GM18873 (cell line): ENCODE results near the gene FGD4.

Experiments used
- ATAC-seq: cut with Tn5 transposase; IDR thresholded peaks from one replicate; pipeline ENCODE4 v1.9.1; 2021; ENCODE audit warnings: mild to moderate bottlenecking, moderate library complexity, moderate number of reproducible peaks; ENCODE audit not compliant: unreplicated experiment, low FRiP score

FGD4 gene

DNA sequence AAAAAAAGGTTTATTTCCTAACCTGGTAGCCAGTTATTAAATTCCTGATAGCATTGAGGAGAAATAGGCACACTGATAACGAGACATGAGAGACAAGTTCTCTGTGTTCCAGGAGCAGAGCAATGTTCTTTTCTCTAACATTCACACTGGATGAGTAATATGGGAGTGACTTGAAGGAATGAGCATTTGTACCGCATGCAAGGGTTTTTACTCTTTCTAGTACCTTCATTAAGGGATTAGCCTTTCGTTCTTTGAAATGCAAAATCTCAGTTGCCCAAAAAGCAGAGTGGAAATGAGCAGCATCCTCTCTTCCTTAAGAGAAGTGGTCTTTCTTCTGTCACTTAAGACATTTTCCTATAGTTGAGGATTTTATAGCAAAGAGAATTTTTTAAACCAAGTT, 54.7 kb downstream of the FGD4 start:
- ATAC-seq: no peak

DNA sequence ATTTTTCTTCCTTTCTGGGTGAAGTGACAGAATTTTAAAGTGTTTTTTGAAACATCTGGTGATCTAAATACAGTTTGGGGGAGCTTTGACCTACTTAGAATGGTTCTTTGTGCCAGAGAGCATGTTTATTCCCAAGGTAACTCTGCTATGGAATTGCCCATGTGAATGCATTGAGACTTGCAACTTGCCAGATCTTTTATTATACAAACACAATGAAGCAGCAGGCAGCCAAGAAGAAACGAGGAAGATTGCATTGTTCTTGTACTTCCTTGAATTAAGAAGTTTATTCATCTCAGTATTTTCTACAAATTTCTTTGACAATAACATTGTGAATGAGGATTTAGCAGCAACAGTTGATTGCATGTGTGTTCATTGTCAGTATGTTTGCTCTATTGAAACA, 55.5 kb downstream of the FGD4 start:
- no peak for ATAC-seq

DNA sequence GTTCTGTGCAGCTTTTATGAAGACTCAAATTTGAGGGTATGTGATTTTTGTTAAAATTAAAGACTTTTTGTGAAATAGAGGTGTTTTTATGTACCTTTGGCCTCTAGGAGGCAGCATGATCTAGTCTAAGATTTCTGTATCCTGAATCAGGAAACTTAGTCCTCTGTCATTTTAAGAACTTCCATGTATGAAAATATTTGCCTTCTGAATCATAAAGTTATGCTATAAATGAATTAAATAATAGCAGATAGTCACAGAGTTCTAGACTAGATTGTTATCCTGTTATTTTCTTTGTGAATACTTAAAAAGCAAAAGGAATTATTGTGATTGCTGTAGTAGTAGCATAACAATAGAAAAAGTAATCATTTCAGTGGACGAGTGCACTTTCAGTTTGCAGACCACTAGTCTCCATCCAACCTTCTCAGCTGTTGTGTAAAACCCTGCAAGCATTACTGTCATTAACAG, 56.3 kb downstream of the FGD4 start:
- no peak for ATAC-seq

DNA sequence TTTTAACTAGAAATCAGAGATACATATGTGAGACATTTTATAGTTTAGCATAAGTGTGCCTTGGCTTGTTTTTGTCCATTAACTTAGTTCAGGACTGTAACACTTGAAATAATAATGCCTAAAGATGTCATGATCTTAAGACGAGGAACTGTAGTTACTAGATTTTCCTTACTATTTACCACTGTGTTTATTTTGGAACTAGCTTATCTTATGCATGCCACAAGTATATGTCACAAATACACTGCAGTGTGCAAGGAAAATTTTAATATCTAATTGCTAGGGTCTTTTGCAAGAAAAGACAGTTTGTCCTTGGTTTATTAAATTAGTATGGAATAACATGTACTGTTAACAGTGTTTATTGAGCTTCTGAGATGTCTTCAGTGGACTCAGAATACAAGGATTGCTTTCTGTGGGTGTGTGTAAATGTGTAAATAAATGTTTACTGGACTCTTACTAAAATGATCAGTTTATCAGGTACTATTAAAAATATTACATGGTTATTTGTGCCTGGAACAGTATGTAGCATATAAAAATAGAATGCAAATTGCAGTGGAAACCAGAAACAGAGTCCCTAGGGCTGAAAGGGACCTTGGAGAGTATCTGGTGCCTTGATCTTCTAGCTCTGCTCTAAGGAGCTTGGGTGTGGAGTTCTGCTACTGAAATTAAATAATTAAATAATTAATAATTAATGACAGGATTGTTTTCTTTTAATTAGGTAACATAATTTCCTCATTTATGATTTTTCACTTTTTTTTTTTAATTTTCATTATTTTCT, 58.1 kb downstream of the FGD4 start:
- no peak for ATAC-seq

DNA sequence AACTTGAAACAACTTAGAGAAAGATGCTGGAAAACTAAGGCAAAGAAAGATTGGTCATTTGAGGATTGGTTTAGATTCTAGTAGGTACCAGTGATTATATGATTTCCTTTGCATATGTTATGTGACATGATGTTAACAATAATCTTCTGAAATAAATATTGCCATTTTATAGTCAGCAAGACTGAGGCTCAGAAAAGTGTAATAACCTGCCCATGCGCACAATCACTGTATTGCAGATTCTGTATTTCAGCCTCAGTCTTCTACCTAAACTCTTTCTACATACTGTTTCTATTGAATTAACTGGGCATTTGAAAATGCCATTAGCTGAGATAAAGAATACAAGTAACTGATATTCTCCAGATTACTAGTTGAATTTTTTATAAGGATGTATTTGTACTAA, 61.3 kb downstream of the FGD4 start:
- no peak for ATAC-seq

DNA sequence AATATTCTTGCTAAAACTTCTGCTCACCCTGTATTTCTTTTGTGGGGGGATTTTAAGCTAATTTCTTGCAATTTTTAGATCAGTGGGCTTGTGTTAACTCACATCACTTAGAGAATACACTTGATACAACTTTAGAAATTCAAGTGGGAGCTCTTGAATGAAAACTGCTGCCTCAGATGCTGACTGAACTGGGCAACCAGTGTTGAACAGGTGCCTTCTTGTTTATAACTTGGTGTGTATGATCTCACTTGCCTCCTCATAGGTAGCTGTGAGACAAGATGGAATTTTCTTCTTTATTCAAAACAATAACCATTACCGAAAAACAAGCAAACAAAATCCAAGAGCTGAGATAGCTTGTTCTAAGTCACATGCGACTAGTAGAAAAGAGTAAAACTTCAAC, 63.5 kb downstream of the FGD4 start:
- ATAC-seq: no peak

DNA sequence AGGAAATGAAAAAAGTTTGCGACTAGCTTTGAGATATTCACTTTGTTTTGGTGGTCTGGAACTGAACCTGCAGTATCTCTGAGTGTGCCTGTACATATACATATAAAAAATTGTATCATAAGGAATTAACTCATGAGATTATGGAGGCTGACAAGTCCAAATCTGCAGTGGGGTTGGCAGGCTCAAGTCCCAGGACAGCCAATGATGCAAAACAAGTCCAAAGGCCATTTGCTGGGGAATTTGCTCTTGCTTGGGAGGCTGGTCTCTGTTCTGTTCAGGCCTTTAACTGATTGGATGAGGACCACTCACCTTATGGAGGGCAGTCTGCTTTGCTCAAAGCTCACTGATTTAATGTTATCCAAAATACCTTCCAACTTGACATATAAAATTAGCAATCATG, 66.8 kb downstream of the FGD4 start:
- ATAC-seq: no peak

DNA sequence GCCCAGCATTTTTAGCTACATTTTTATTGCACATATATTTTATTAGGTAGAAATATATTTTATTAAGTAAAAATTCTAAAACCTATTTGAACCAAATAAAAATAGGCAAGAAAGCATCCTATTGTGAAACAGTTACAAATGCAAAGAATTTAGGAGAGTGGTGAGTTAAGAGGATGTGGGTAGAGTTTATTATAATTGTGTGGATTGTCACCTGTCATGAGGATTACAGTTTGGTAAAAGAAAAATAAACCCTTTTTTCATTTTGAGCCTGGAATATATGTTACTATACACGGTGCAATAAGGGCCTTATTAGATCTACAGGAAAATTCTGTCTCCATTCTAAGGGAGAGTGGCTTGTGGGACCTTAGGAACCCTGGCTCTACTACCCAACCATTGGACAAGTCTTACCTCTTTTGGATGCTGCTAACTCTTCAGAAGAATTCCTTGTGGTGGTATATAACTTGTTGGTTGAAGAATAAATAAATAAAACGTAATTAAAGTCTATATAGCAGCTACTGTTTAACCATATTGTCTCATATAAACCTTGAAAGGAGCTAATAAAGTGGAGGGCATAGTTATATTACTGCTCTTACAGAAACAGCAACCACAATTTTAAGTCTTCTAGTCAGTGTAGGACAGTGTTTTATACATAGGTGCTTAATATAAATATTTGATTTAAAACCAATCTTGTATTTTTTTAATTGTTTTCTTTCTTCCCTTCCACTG, 67.8 kb downstream of the FGD4 start:
- no peak for ATAC-seq

DNA sequence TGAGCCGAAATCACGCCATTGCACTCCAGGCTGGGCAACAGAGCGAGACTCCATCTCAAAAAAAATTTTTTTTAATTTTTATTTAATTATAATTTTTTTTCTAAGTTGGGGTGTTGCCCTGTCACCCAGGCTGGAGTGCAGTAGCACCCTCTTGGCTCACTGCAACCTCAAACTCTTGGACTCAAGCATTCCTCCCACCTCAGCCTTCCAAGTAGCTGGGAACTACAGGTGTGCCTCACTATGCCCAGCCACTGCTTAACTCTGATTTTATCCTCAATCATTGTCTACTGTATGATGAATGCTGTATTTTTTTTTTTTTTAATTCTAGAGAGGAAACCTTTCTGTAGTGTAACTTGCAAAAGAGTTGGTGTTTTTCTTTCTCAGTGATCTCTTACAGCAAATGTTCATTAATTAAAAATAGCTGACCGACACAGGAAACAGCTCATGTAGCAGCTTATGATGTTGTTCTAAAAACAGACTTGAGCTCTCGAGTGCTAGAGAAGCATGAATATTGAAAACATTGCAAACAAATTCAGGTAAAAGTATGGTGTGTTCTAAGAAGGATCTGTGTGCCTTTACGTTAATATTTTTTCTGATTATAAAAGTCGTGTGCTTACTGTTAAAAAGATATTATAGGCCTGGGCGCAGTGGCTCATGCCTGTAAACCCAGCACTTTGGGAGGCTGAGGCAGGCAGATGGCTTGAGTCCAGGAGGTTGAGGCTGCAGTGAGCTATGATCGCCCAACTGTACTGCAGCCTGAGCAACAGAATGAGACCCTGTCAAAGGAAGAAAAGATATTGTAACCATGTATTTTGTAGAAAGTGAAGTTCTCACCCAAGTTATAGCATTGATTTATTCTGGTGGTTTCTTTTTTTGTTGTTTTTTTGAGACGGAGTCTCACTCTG, 68.9 kb downstream of the FGD4 start:
- no peak for ATAC-seq

DNA sequence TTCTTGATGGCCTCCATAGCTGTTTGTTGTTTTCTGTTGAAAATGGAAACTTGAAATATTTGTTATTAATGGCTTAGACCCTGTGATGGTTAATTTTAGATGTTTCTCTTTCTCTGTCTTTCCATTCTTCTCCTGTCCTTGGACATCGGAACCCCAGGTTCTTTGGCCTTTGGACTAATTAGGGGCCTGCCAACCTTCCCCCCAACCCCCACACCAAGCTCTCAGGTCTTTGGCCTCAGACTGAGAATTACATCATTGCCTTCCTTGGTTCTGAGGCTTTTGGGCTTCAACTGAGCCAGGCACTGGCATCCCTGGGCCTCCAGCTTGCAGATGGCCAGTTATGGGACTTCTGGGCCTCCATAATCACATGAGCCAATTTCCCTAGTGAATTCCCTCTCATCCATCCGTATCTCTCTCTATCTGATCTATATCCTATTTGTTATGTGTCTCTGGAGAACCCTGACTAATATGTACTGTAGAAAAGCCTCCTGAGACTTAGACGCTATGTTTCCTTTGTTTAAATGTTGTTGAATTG, 71.6 kb downstream of the FGD4 start:
- no peak for ATAC-seq

DNA sequence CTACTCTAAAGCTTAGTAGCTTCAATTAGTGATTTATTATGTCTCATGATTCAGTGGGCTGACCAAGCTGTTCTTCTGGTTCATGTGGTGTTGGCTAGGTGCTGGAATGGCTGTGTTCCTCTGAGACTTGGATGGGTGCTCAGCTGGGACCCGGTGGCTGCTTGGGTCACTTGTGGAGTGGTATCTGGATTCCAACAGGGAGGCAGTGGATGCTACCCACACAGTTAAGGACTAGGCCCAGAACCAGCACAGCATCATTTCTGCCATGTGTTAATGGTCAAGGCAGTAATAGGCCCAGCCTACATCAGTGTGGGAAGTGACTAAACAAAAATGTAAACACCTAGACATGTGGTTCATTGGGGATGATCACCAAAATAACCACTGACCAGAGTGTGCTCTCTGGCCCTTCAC, 72.2 kb downstream of the FGD4 start:
- no peak for ATAC-seq

DNA sequence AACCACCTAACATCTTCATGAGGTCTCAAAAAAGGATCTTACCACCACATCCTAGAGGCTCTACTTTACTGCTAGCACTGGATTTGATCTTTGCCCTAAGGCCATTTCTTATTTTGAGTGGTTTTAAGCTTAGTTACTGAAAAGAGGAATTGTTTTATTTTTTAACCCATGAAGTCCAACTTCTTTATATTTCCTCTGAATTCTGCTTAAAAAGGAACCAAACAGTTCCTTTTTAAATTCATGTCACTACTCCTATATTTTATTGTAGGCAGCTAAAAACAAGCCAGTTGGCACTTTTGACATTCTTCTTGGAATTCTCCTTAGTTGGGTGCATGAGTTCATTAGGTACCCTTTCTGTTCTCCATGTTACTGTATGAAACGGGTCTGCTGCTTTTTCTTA, 76.4 kb downstream of the FGD4 start:
- ATAC-seq: no peak

DNA sequence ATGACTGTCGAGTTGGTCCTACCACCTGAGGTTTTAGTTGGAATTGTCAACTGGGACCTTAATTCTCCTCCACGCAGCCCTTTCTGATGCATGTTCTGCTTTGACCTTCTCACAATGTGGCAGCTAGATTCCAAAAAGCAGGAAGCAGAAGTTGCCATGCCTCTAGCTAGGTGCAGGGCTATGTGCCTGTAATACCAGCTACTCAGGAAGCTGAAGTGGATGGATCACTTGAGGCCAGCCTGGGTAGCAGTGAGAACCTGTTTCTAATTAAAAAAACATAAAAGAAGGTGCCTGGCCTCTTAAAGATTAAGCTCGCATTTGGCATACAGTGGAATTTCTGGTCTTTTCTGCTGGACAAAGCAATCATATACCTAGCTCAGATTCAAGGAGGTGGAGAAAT, 77.1 kb downstream of the FGD4 start:
- no peak for ATAC-seq

DNA sequence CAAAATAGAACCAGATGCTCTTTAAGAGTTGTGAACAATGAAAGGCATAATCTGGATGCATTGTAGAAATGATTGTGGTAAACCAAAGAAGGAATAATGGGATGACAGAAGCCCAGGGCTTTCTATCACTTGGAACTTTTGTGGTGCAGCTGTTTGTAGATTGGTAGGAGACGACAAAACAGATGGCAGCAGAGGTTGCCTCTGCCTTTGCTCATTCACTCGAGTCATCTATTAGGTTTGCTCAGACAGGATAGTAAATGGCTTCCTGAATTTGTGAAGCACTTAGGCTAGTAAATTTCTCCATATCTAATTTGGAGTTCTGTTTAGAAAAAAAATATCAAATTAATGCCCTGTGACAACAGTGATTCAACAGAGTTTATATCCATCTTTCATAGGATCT, 78.4 kb downstream of the FGD4 start:
- ATAC-seq: no peak

DNA sequence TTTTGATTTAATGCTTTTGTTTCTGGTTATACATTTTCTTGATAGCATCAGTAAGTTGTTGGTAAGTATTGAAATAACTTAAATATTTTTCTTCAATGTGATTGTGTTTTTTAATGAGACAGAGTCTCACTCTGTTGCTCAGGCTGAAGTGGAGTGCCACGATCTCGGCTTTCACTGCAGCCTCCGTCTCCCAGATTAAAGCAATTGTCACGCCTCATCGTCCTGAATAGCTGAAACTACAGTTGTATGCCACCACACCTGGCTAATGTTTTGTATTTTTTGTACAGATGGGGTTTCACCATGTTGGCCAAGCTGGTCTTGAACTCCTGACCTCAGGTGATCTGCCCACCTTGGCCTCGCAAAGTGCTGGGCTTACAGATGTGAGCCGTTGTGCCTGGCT, 78.8 kb downstream of the FGD4 start:
- no peak for ATAC-seq

DNA sequence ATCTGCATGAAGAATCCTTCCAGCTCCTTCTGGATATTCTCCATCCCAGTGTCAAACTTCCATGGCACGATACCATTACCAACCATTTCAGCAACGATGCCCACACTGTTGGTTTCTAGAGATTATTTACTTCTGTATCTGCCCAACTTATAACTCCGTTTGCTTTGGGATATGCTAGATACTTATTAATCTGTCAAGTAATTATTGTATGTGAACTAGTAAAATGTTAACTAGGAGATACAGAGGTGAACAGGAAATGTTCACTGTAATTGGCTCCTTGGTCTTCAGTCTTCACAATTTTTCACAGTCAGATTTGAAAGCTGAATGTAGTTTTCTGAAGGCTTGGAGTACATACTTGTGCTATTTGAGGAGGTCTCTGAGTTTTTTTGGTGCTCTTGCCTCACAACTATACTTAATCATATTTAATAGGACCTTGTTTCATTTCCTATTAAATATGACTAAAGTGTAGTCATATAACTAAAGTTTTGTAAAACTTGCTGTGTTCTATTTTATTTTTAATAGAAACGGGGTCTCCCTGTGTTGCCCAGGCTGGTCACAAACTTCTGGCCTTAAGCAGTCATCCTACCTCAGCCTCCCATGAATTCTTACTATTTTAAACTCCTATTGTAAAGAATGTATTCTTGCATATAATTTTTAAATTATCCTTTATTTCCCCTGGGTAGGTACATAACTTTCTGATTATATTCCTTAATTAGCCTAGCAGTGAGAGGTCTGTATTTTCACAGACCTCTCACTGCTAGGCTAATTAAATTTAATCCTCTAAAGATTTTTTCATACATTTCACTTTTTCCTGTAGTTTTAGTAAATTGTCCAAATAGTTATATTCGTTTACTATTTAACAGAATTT, 79.7 kb downstream of the FGD4 start:
- ATAC-seq: no peak

DNA sequence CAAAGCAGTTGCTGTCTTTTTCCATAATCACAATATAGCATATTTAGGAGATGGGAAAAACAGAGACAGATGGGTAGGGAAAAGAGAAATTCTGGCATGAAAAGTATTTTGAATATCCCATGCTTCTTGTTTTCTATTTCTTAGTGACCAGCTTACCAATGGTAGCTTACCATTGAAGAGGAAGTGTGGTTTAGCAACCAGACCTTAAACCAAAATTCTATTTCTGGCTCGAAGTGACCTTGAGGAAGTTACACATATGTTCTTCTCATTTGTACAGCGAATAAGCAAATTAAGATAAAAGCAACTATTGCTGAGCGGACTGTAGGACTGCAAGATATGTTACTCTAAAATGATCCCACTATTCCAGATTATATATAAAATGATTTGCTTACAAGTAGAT, 82.9 kb downstream of the FGD4 start:
- ATAC-seq: peak; percentile 73

DNA sequence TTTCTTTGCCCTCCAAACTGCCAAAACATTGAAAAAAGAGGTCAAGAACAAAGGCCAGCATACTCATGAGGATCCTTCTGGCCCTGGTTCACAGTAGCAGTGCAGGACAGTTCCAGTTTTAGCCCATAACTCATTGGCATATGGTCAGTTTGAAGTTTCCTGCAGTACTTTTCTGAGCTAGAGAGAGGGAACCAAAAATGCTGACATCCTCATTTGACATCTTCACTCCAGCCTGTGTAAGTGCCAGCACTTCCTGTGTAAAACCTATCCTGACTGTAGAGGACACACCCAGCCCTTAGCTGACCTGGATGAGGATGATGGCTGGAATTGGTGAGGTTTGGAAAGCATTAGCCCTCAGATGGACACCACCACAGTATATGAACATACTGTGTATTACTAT, 84.1 kb downstream of the FGD4 start:
- ATAC-seq: no peak

DNA sequence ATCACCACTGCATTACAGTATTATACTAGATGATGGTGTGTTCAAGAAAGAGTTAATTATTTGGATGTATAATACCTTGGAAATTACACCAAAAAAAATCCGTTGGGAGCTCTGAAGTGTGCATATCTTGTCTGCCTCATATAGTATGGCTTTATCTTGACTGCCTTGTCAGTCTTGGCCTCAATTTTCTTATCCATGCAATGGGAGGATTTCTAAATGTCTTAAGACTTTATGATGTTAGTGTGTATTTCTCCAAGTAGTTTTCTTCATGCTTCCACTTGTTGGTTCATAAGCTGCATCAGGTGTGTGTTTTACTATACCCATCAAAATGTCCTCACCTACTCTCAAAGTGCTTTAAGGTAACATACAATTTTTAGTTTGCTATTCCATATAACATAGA, 84.6 kb downstream of the FGD4 start:
- ATAC-seq: no peak

DNA sequence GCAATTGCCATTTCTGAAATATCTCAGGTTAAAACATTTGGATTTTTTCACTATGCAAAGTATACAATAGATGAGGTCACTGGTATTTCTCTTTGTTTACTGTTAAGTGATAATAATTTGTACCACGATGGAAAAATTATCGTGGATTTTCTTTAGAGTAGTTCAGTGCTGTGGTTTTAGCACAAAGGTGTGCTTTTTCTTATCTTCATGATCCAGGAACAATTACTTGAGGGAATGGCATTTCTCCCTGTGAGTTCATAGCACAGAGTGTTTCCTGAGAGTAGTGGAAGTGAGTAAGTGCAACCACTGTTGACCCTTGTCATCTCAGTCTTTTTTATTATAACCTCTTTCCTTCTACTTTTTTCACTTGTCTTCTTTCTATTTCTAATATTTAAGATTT, 86.8 kb downstream of the FGD4 start:
- ATAC-seq: no peak
